Uterus (tissue), 2 donors: ENCODE results near the gene RABGGTA.

Experiments
- POLR2A ChIP-seq, 2 donors: fragments of 450-650 bp; IDR thresholded peaks; one replicate each; pipeline ENCODE4 v1.6.1; 2016; ENCODE audit warnings: antibody characterized with exemption in 2 of 2, mild to moderate bottlenecking in 1 of 2, moderate library complexity in 1 of 2
- TF ChIP-seq, protein P1 (sequence below), 4 experiments: fragments of 200-600 bp in 2 of 4; fragments of 450-650 bp in 2 of 4; sonication (generic) in 2 of 4; IDR thresholded peaks; one replicate each; pipeline ENCODE4 v1.5.1; 2016 to 2019; ENCODE audit warnings: antibody characterized with exemption in 4 of 4, mild to moderate bottlenecking in 2 of 4, moderate library complexity in 1 of 4

DNA sequence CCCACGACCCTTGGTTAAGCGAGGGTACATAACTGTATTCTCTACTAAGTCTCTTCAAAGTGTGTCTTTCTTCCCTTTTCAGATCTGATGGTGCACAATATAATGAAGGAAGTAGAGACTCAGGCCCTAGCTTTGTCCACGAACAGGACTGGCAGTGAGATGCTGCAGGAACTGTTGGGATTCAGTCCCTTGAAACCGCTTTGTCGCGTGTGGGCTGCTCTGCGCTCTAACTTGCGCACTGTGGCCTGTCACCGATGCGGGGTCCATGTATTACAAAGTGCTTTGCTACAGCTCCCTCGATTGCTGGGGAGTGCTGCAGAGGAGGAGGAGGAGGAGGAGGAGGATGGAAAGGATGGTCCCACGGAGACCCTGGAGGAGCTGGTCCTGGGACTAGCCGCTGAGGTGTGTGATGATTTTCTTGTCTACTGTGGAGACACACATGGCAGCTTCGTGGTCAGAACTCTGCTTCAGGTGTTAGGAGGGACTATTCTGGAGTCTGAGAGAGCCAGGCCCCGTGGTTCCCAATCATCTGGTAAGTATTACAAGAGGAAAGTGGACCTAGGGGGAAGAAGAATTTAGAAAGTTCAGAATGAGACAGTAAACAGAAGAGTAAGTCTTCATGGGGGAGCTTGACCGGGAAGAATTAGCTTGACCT lies 29.1 kb upstream of the RABGGTA start:
- TF ChIP-seq, protein P1, sequence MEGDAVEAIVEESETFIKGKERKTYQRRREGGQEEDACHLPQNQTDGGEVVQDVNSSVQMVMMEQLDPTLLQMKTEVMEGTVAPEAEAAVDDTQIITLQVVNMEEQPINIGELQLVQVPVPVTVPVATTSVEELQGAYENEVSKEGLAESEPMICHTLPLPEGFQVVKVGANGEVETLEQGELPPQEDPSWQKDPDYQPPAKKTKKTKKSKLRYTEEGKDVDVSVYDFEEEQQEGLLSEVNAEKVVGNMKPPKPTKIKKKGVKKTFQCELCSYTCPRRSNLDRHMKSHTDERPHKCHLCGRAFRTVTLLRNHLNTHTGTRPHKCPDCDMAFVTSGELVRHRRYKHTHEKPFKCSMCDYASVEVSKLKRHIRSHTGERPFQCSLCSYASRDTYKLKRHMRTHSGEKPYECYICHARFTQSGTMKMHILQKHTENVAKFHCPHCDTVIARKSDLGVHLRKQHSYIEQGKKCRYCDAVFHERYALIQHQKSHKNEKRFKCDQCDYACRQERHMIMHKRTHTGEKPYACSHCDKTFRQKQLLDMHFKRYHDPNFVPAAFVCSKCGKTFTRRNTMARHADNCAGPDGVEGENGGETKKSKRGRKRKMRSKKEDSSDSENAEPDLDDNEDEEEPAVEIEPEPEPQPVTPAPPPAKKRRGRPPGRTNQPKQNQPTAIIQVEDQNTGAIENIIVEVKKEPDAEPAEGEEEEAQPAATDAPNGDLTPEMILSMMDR (IDR thresholded peaks at IDR 0.05) = no peak
- TF ChIP-seq POLR2A (IDR thresholded peaks at IDR 0.05) = no peak
